KMS-11 (cell line): ENCODE results near the gene KCNE1.

ENCODE experiments used
- H2AFZ ChIP-seq: fragments of 200-600 bp; sonication (generic); 2 replicates; pipeline ENCODE4 v1.6.1; 2016; ENCODE audit warnings: antibody characterized with exemption, mixed run types, low read depth
- H3K27ac ChIP-seq: fragments of 200-600 bp; sonication (generic); 2 replicates; pipeline ENCODE4 v1.6.1; 2016; ENCODE audit warnings: mild to moderate bottlenecking, mixed run types
- H3K27me3 ChIP-seq: fragments of 200-600 bp; sonication (generic); 2 replicates; pipeline ENCODE4 v1.6.1; 2017; ENCODE audit warnings: mild to moderate bottlenecking, low read depth, mixed run types, moderate library complexity; ENCODE audit not compliant: insufficient read depth
- H3K36me3 ChIP-seq: fragments of 200-600 bp; sonication (generic); 2 replicates; pipeline ENCODE4 v1.6.1; 2017; ENCODE audit warnings: mild to moderate bottlenecking, mixed run types; ENCODE audit not compliant: insufficient read depth
- H3K4me1 ChIP-seq: fragments of 200-600 bp; sonication (generic); 2 replicates; pipeline ENCODE4 v1.6.1; 2016; ENCODE audit warnings: mild to moderate bottlenecking, low read depth, mixed run types; ENCODE audit not compliant: poor library complexity, severe bottlenecking
- H3K4me2 ChIP-seq: fragments of 200-600 bp; sonication (generic); 2 replicates; pipeline ENCODE4 v1.7.0; 2016; ENCODE audit warnings: mild to moderate bottlenecking, mixed run types
- H3K4me3 ChIP-seq: fragments of 200-600 bp; sonication (generic); IDR thresholded peaks from 2 replicates; pipeline ENCODE4 v1.6.1; 2017; ENCODE audit warnings: low read depth, low read length, mixed read lengths; ENCODE audit not compliant: insufficient read depth
- H3K79me2 ChIP-seq: fragments of 200-600 bp; sonication (generic); 2 replicates; pipeline ENCODE4 v1.6.1; 2016; ENCODE audit warnings: low read depth, mixed run types; ENCODE audit not compliant: insufficient read depth
- H3K9ac ChIP-seq: fragments of 200-600 bp; sonication (generic); 2 replicates; pipeline ENCODE4 v1.6.1; 2016; ENCODE audit warnings: mild to moderate bottlenecking, mixed run types
- H4K20me1 ChIP-seq: fragments of 200-600 bp; sonication (generic); 2 replicates; pipeline ENCODE4 v1.6.1; 2016; ENCODE audit warnings: mild to moderate bottlenecking, mixed run types; ENCODE audit not compliant: insufficient read depth
- CTCF ChIP-seq: fragments of 200-600 bp; sonication (generic); conservative IDR thresholded peaks from 2 replicates; pipeline ENCODE4 v1.6.1; 2017; ENCODE audit warnings: low read depth, mild to moderate bottlenecking, antibody characterized with exemption, low read length, moderate library complexity, mixed read lengths

The KCNE1 gene

GRCh38 chr21:34517491-34518245, 5.7 kb upstream of the KCNE1 start:
- H3K27ac ChIP-seq, result no peak overlapping the region
- H4K20me1 ChIP-seq, result no peaks in the 10 kb centered on the region
- H3K36me3 ChIP-seq, result no peaks in the 10 kb centered on the region; the same call in 1 of the 2 replicates
- no peaks in the 10 kb centered on the region for H3K27me3 ChIP-seq
- no peak overlapping the region for H3K4me3 ChIP-seq
- no peak overlapping the region for H3K9ac ChIP-seq
- H2AFZ ChIP-seq, result no peak overlapping the region
- no peaks in the 10 kb centered on the region for H3K79me2 ChIP-seq
- no peak for TF ChIP-seq CTCF
- H3K4me1 ChIP-seq, result peaks cover 10% of the 10 kb centered on the region
- H3K4me2 ChIP-seq, result no peak overlapping the region

- no peak overlapping the region for H3K9ac ChIP-seq
- H2AFZ ChIP-seq, result no peak overlapping the region
- no peak overlapping the region for H3K4me3 ChIP-seq
- no peaks in the 10 kb centered on the region for H4K20me1 ChIP-seq
- H3K36me3 ChIP-seq, result no peaks in the 10 kb centered on the region; the same call in 1 of the 2 replicates
- no peaks in the 10 kb centered on the region for H3K79me2 ChIP-seq
- H3K4me1 ChIP-seq, result peaks cover 10% of the 10 kb centered on the region
- H3K4me2 ChIP-seq, result no peak overlapping the region
- H3K27me3 ChIP-seq, result no peaks in the 10 kb centered on the region
- TF ChIP-seq CTCF, result no peak
- no peak overlapping the region for H3K27ac ChIP-seq
These were observed 5.0 kb upstream of the KCNE1 start for GRCh38 chr21:34517039-34517438.

DNA sequence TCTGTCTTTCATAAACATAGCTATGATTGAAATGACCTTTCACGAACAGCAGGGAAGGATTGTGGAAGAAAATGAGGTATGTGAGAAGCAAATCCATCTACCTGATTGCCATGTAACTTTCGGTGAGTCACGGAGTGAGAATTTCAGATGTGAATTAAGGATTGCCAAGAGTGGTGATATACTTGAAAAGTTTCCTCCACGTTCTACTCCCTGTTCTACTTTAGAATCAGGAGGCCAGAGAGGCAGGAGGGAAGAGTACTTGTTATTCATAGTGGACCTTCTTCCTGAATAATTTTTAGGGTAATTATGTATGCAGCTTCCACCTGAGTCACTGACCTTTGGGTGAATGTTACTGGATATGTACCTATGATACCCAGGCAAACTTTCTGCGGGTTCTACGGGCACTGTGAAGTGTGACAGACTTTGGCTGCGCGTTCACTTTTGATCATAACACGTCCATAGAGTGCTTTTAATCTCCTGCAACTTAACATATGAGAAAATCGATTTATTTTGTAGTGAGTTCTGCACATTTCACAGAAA, 2.6 kb upstream of the KCNE1 start:
- Histone ChIP-seq H4K20me1 (no peaks in the 10 kb centered on the region), H3K36me3 (no peaks in the 10 kb centered on the region), H3K27ac (no peak overlapping the region), H2AFZ (no peak overlapping the region), H3K9ac (no peak overlapping the region), H3K27me3 (no peaks in the 10 kb centered on the region), H3K4me2 (no peak overlapping the region), H3K4me1 (no peaks in the 10 kb centered on the region), H3K79me2 (no peaks in the 10 kb centered on the region), H3K4me3 (no peak overlapping the region)
- no peak for TF ChIP-seq CTCF

GRCh38 chr21:34513129-34513675, 1.2 kb upstream of the KCNE1 start:
- Histone ChIP-seq H3K9ac (no peak overlapping the region), H3K27ac (no peak overlapping the region), H3K27me3 (no peaks in the 10 kb centered on the region), H3K4me2 (no peak overlapping the region), H3K79me2 (no peaks in the 10 kb centered on the region), H3K4me1 (no peaks in the 10 kb centered on the region), H3K36me3 (no peaks in the 10 kb centered on the region), H4K20me1 (no peaks in the 10 kb centered on the region), H2AFZ (no peak overlapping the region), H3K4me3 (no peak overlapping the region)
- TF ChIP-seq CTCF, result no peak
